Activated T-helper 1 cell treated with Interleukin-2 at 50 U/mL for 16 hours (primary cell): ENCODE results near the gene ZNF581.

Experiments used
- DNase-seq: peaks from one replicate; pipeline ENCODE4 v3.0.0-alpha.2; 2020; ENCODE audit warnings: low read depth

The ZNF581 gene

GRCh38 chr19:55648585-55649267 is 5.3 kb downstream of the ZNF581 start:
- DNase-seq, result no peak

GRCh38 chr19:55649268-55650125 is 6.0 kb downstream of the ZNF581 start:
- DNase-seq, result no peak

GRCh38 chr19:55650126-55650557 is 6.7 kb downstream of the ZNF581 start:
- DNase-seq, result no peak

DNA sequence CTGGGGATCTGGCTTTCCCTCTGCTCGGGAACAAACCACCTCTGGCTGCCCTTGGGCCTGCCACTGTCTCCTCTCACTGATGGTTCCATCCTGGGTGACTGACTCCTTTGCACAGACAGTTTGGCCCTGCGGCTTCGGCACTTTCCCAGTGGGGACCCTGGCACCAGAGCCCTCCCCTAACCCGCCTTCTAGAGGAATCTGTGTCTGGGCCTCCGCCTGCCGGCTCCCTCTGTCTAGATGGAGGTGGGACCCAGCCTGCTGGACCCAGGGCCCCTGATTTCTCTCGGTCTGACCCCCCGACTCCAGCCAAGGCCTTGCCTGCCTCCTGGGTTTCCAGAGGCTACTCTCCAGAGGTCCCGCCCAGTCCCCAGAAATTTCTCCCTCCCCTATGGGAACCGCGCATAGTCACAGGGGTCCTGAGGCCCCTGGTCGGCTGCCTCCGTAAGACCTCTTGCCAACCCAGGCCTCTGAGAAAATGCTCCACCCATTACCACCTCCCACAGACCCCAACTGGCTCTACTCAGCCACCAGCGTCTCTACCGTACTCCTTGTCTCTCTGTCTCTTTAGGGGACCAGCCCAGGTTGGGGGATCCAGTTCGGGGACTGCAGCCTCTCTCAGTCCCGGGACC is 7.3 kb downstream of the ZNF581 start:
- DNase-seq, result no peak

- no peak for DNase-seq
These were observed 7.8 kb downstream of the ZNF581 start for GRCh38 chr19:55651236-55651635.

- DNase-seq, result no peak
These were observed 9.1 kb downstream of the ZNF581 start for GRCh38 chr19:55652311-55653128.

- peak; percentile 98 for DNase-seq
These were observed 10.3 kb downstream of the ZNF581 start for GRCh38 chr19:55653651-55654322.

GRCh38 chr19:55654323-55654867 is 10.9 kb downstream of the ZNF581 start:
- peak; percentile 96 for DNase-seq

DNA sequence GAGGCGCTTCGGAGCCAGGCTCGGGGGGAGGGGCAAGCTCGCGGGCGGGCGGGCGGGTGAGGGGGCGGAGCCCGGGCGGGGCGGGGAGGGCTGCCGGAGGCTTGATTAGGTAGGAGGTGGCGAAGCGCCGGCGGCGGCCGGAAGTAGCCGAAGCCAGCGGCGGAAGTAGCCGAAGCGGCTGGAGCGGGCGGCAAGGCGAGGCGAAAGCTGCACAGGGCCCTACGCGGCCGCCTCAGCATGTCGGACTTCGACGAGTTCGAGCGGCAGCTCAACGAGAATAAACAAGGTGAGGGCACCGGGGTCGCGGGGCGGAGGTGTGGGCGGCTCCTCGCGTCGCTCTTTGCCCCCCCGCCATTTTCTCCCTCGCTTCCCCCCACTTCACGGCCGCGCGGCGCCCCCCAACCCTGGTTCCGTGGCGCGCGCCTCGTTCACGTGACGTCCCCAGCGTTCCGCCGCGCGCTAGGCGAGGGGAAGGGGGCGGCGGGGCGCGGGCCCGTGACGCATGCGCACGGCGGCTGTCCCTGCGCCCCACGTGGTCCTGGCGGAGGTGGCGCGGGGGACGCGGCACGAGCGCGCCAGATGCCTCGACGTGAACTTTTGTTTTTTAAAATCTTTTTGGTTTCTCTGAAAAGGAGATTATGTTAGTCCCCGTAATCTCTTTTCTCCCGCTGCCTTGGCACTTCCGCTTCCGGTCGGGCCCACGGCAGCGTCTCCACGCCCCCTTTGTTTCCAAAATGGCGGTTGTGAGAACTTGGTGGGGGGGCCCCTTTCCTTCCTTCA is 11.6 kb downstream of the ZNF581 start, which contains the start of gene U2AF2:
U2AF2 (plus strand) TSS at position 168 of the 780 bp plus-strand sequence; CDS start at position 238, 70 bp downstream.
- peak; percentile 95 for DNase-seq

GRCh38 chr19:55655648-55656040 is 12.2 kb downstream of the ZNF581 start:
- no peak for DNase-seq

GRCh38 chr19:55656552-55656951 is 13.1 kb downstream of the ZNF581 start:
- DNase-seq, result no peak

DNA sequence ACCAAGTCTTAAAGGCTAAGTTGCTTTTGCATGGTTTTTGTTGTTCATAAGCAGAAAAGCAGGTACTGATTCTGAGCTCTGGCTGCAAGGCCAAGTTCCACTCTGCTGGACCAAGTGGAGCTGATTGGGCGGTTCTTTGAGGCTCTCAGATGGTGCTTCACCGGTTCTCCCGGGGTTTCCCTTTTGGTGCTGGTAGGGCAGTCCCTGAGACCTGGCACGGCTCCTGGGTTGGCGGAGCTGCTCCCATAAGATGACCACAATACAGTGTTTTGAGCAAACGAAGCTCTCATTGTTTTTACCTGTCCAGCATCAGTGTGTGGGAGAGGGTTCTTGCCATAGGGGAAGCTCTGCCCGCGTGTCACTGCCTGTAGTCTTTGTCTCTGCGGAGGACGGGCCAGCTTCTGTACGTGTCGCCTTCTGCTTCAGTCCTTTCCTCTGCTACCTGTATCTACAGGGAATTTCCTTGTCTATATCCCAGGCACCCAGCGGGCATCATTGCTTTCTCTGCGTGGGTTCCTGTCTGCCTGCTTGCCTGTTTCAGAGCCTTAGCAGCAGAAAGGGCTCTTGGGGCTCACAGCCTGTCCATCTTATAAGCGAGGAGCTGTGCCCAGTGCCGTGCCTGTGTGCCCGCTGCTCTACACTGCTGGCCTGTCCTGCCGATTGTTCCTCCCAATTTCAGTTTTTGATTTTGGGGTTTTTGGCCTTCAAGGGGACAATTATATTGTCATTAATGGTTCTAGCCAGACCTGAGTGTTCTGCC is 13.7 kb downstream of the ZNF581 start:
- DNase-seq, result no peak

- DNase-seq, result no peak
These were observed 15.5 kb downstream of the ZNF581 start for GRCh38 chr19:55658846-55659459.

DNA sequence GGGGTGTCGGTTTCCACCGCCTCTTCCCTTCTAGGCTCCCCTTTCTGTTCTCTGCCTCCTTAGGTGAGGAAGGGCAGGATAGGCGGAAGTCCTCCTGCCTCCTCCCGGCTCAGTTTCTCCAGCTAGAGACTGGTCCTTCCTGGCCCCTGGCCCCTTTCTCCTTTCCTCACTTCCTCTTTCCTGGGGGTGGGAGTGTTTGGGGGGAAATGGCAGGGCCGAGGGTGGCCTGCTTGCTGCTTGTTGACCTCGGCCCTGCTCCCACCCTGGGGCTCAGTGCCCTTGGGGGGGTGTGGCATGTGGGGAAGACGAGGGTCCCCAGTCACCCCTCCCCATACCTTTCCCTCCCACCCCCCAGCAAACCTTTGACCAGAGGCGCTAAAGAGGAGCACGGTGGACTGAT is 16.4 kb downstream of the ZNF581 start:
- DNase-seq, result no peak

DNA sequence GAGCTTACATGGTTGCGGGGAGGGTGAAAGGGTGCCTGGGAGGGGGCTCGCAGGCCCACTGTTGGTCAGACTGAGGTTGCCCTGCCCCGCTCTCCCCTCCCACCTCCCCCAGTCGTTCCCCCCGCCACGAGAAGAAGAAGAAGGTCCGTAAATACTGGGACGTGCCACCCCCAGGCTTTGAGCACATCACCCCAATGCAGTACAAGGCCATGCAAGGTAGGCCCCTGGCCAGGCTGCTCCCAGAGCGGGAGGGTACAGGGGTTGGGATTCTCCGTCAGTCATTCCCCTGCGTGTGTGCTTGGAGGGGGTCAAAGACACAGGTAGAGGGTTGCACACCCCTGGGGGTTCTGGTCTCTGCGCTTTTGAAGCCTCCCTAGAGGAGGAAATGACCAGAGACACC is 17.0 kb downstream of the ZNF581 start:
- no peak for DNase-seq

GRCh38 chr19:55660991-55661390 is 17.5 kb downstream of the ZNF581 start:
- no peak for DNase-seq

- DNase-seq, result no peak
These were observed 18.4 kb downstream of the ZNF581 start for GRCh38 chr19:55661826-55662225.

- no peak for DNase-seq
These were observed 20.5 kb downstream of the ZNF581 start for GRCh38 chr19:55663846-55664536.
